Upper lobe of left lung (tissue), 4 donors: ENCODE results near the gene PIK3CD.

Experiments
- POLR2A ChIP-seq, 4 donors: fragments of 450-650 bp; IDR thresholded peaks; one replicate each; pipeline ENCODE4 v1.5.1; 2016 to 2017; ENCODE audit warnings: antibody characterized with exemption in 4 of 4, mild to moderate bottlenecking in 2 of 4
- POLR2AphosphoS5 ChIP-seq, 2 donors: sonication (generic); formaldehyde crosslinking; IDR thresholded peaks; one replicate each; pipeline ENCODE4 v1.5.1; 2017; ENCODE audit warnings: antibody characterized with exemption in 2 of 2
- TF ChIP-seq, protein P1 (sequence below), 6 experiments: fragments of 450-650 bp in 4 of 6; fragments of 200-600 bp in 2 of 6; sonication (generic) in 2 of 6; IDR thresholded peaks; one replicate each; pipeline ENCODE4 v1.5.1; 2016 to 2019; ENCODE audit warnings: antibody characterized with exemption in 6 of 6

DNA sequence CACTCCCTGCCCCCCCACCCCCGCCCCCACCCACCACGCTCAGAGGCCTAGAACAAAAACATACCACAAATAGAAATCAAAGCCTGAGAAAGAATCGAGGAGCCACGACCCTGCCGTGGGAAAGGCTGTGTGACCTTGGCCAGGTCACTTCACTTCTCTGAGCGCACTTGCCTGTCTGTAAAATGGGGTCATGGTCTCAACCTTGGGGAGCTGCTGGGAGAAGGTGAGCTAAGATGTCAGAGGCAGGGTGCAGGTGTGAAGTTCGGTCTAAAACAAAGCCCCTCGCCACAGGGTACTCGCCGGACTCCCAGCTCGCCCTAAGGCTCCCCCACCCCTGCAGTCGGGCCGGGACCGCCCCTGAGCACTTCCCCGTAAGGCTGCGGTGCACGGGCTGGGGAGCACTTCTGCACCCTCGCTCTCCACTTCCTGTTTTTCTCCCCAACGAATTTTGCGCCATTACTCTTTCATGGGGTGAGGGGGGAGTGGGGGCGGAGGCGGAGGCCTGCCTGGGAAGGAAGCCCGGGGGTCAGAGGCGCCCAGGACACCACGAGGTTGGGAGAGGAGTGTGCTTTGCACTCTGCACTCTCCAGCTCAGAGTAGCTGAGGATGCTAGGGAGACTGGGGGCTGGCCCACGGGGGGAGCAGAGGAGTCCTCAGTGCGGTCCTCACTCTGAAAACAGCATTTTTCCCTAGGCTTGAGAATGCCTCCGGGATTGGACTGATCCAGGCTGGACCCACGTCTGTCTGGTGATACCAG is 21.9 kb upstream of the PIK3CD start:
- TF ChIP-seq, protein P1, sequence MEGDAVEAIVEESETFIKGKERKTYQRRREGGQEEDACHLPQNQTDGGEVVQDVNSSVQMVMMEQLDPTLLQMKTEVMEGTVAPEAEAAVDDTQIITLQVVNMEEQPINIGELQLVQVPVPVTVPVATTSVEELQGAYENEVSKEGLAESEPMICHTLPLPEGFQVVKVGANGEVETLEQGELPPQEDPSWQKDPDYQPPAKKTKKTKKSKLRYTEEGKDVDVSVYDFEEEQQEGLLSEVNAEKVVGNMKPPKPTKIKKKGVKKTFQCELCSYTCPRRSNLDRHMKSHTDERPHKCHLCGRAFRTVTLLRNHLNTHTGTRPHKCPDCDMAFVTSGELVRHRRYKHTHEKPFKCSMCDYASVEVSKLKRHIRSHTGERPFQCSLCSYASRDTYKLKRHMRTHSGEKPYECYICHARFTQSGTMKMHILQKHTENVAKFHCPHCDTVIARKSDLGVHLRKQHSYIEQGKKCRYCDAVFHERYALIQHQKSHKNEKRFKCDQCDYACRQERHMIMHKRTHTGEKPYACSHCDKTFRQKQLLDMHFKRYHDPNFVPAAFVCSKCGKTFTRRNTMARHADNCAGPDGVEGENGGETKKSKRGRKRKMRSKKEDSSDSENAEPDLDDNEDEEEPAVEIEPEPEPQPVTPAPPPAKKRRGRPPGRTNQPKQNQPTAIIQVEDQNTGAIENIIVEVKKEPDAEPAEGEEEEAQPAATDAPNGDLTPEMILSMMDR (IDR thresholded peaks at IDR 0.05) = no peak
- TF ChIP-seq POLR2A (IDR thresholded peaks at IDR 0.05) (no peak), POLR2AphosphoS5 (IDR thresholded peaks at IDR 0.05) (peak; percentile 30 to 54)
